H1 (cell line): ENCODE data around the gene MRFAP1L1. TPM values are rescaled to one million over a fixed set of nuclear protein-coding genes. Genes with fewer than 3 reads are reported as not detected.
"Not testable (repeated sequence)": the region's sequence is repeated elsewhere in the genome, so short reads cannot be mapped to it uniquely, and the experiment has no call there.

Experiments used
- CTCF ChIA-PET: fragments of 300-600 bp; sonication (Branson Sonifier 250); formaldehyde crosslinking; loops from one replicate; lab custom pipeline; 2021; ENCODE audit not compliant: partially characterized antibody; lab: Charles Lee
- POLR2A ChIA-PET: fragments of 300-600 bp; sonication (Branson Sonifier 250); formaldehyde crosslinking; loops from one replicate; lab custom pipeline; 2021; ENCODE audit warnings: inconsistent platforms; ENCODE audit not compliant: partially characterized antibody; lab: Charles Lee
- DNase-seq, 2 experiments: peaks; one replicate each; pipeline versions ENCODE4 v3.0.0 to v3.0.0-alpha.2; 2010 to 2022; ENCODE audit warnings: low spot score in 2 of 2, low read depth in 1 of 2, mixed read lengths in 1 of 2
- FAIRE-seq: peaks from 2 replicates; lab custom pipeline; 2011; peaks lifted over from hg19 to GRCh38; lab: Jason Lieb, UNC
- H2AFZ ChIP-seq: 2 replicates; pipeline ENCODE4 v1.8.1; 2012; ENCODE audit warnings: low read length, inconsistent platforms
- H2AK5ac ChIP-seq: 2 replicates; pipeline ENCODE4 v1.6.1; 2013; ENCODE audit warnings: low read depth, low read length
- H2BK120ac ChIP-seq: replicated peaks from 2 replicates; pipeline ENCODE3; 2013; ENCODE audit warnings: low read depth, low read length, inconsistent platforms
- H2BK12ac ChIP-seq: 2 replicates; pipeline ENCODE4 v1.6.1; 2013; ENCODE audit warnings: low read depth, low read length
- H2BK15ac ChIP-seq: 2 replicates; pipeline ENCODE4 v1.6.1; 2013; ENCODE audit warnings: low read length
- H2BK20ac ChIP-seq: 2 replicates; pipeline ENCODE4 v1.6.1; 2013; ENCODE audit warnings: low read length
- H2BK5ac ChIP-seq: 2 replicates; pipeline ENCODE4 v1.6.1; 2013; ENCODE audit warnings: low read depth, low read length
- H3K14ac ChIP-seq: 2 replicates; pipeline ENCODE4 v1.6.1; 2013; ENCODE audit warnings: inconsistent platforms; ENCODE audit not compliant: insufficient read length
- H3K18ac ChIP-seq: 2 replicates; pipeline ENCODE4 v1.6.1; 2013; ENCODE audit warnings: low read length; ENCODE audit errors: extremely low read depth
- H3K23ac ChIP-seq: 2 replicates; pipeline ENCODE4 v1.6.1; 2013; ENCODE audit warnings: inconsistent platforms; ENCODE audit not compliant: insufficient read length
- H3K23me2 ChIP-seq: 2 replicates; pipeline ENCODE4 v1.6.1; 2013; ENCODE audit warnings: low read depth, low read length
- H3K27ac ChIP-seq: 2 replicates; pipeline ENCODE4 v1.6.1; 2011; ENCODE audit warnings: low read depth, low read length, inconsistent platforms
- H3K27me3 ChIP-seq, 4 experiments: replicated peaks in 1 of 4; 1 replicate in 1 of 4; 2 replicates in 3 of 4; pipeline versions ENCODE4 v1.6.1 to v1.8.1; 2011 to 2013; ENCODE audit warnings: low read length in 3 of 4, mild to moderate bottlenecking in 3 of 4, inconsistent platforms in 2 of 4, mixed read lengths in 2 of 4, moderate library complexity in 1 of 4; ENCODE audit not compliant: control insufficient read depth in 3 of 4, insufficient read depth in 3 of 4; ENCODE audit errors: extremely low read depth in 1 of 4
- H3K36me3 ChIP-seq, 4 experiments: 2 replicates each; pipeline versions ENCODE4 v1.6.1 to v1.8.1; 2011 to 2013; ENCODE audit warnings: mild to moderate bottlenecking in 4 of 4, low read length in 3 of 4, moderate library complexity in 2 of 4, control low read depth in 1 of 4, inconsistent platforms in 1 of 4; ENCODE audit not compliant: insufficient read depth in 4 of 4, control insufficient read depth in 2 of 4
- H3K4ac ChIP-seq: replicated peaks from 2 replicates; pipeline ENCODE3; 2013; ENCODE audit warnings: low read length, low read depth, mixed read lengths, inconsistent platforms; ENCODE audit not compliant: insufficient read length
- H3K4me1 ChIP-seq, 4 experiments: replicated peaks in 1 of 4; 1 replicate in 1 of 4; 2 replicates in 3 of 4; pipeline versions ENCODE4 v1.6.1 to v1.8.1; 2011 to 2013; ENCODE audit warnings: low read length in 3 of 4, inconsistent platforms in 2 of 4, mixed read lengths in 1 of 4; ENCODE audit not compliant: insufficient read depth in 4 of 4, control insufficient read depth in 3 of 4
- H3K4me2 ChIP-seq, 2 experiments: 2 replicates each; pipeline versions ENCODE4 v1.6.1 to v1.8.1; 2011 to 2013; ENCODE audit warnings: low read depth in 2 of 2, low read length in 2 of 2, control low read depth in 1 of 2, inconsistent platforms in 1 of 2, mild to moderate bottlenecking in 1 of 2; ENCODE audit not compliant: insufficient read depth in 1 of 2
- H3K4me3 ChIP-seq, 4 experiments: fragments of 200-600, 300-600 bp in 1 of 4; sonication (generic), shearing (Covaris generic), sonication (Bioruptor Twin) in 1 of 4; 2 replicates each; pipeline versions ENCODE4 v1.5.1 to v1.8.1; 2011 to 2016; ENCODE audit warnings: low read length in 4 of 4, low read depth in 3 of 4, control low read depth in 2 of 4, inconsistent platforms in 2 of 4, mild to moderate bottlenecking in 2 of 4, mixed read lengths in 1 of 4, moderate library complexity in 1 of 4; ENCODE audit not compliant: insufficient read depth in 2 of 4; ENCODE audit errors: extremely low read depth in 1 of 4
- H3K56ac ChIP-seq: replicated peaks from 2 replicates; pipeline ENCODE3; 2013; ENCODE audit warnings: low read depth, mild to moderate bottlenecking, mixed read lengths, low read length, inconsistent platforms; ENCODE audit not compliant: insufficient read length
- H3K79me1 ChIP-seq: 2 replicates; pipeline ENCODE4 v1.6.1; 2013; ENCODE audit warnings: low read depth, low read length, control low read depth
- H3K79me2 ChIP-seq, 2 experiments: 2 replicates each; pipeline versions ENCODE4 v1.6.1 to v1.8.1; 2012 to 2013; ENCODE audit warnings: low read length in 2 of 2, mild to moderate bottlenecking in 2 of 2, inconsistent platforms in 1 of 2; ENCODE audit not compliant: insufficient read depth in 2 of 2, control insufficient read depth in 1 of 2
- H3K9ac ChIP-seq, 4 experiments: replicated peaks in 1 of 4; 1 replicate in 1 of 4; 2 replicates in 3 of 4; pipeline versions ENCODE4 v1.6.1 to v1.8.1; 2011 to 2013; ENCODE audit warnings: low read depth in 3 of 4, low read length in 3 of 4, control low read depth in 2 of 4, mild to moderate bottlenecking in 2 of 4, moderate library complexity in 2 of 4, inconsistent platforms in 1 of 4; ENCODE audit errors: extremely low read depth in 1 of 4
- H3K9me3 ChIP-seq, 2 experiments: 2 replicates each; pipeline versions ENCODE4 v1.6.1 to v1.8.1; 2012 to 2013; ENCODE audit warnings: mild to moderate bottlenecking in 2 of 2, moderate library complexity in 2 of 2, control low read depth in 1 of 2, inconsistent platforms in 1 of 2, low read depth in 1 of 2, low read length in 1 of 2, mixed read lengths in 1 of 2; ENCODE audit not compliant: insufficient read depth in 2 of 2
- H4K20me1 ChIP-seq, 2 experiments: replicated peaks in 1 of 2; 2 replicates each; pipeline versions ENCODE3 to v1.8.1; 2011 to 2013; ENCODE audit warnings: inconsistent platforms in 2 of 2, low read length in 2 of 2, mild to moderate bottlenecking in 1 of 2; ENCODE audit not compliant: insufficient read depth in 2 of 2, control insufficient read depth in 1 of 2
- H4K5ac ChIP-seq: 2 replicates; pipeline ENCODE4 v1.6.1; 2013; ENCODE audit warnings: low read length, low read depth, mixed read lengths, inconsistent platforms; ENCODE audit not compliant: insufficient read length
- H4K8ac ChIP-seq: 2 replicates; pipeline ENCODE4 v1.8.0; 2013; ENCODE audit warnings: mild to moderate bottlenecking, moderate library complexity, low read length, inconsistent platforms; ENCODE audit not compliant: insufficient read depth; ENCODE audit errors: extremely low read depth
- H4K91ac ChIP-seq: replicated peaks from 2 replicates; pipeline ENCODE3; 2013; ENCODE audit warnings: low read length, mixed read lengths, inconsistent platforms; ENCODE audit not compliant: insufficient read length
- WGBS, 2 experiments: shearing (Covaris generic) in 1 of 2; methylation state at CpG; one replicate each; pipeline versions ENCODE4 v1.1.6 to v1.1.7; 2013 to 2015; ENCODE audit warnings: low lambda C conversion rate in 2 of 2, mixed read lengths in 2 of 2, inconsistent platforms in 1 of 2, low coverage in 1 of 2, missing lambda C conversion rate in 1 of 2; ENCODE audit not compliant: insufficient replicate concordance in 2 of 2, insufficient coverage in 1 of 2, insufficient read length in 1 of 2; ENCODE audit errors: extremely low coverage in 1 of 2, missing lambda C conversion rate in 1 of 2; 5-methylcytosine and 5-hydroxymethylcytosine counted together
- polyA plus RNA-seq, 7 experiments: library from polyadenylated mRNA; depleted of rRNA in 3 of 7; stranded (reverse) in 5 of 7; unstranded in 2 of 7; fragments of >200 nt in 5 of 7; fragments of 200-250 nt in 2 of 7; gene quantifications; 1 replicate in 5 of 7; 2 replicates in 1 of 7; 4 replicates in 1 of 7; pipeline versions ENCODE4 v1.2.1 to v1.2.3, GENCODE V29; 2011 to 2013; ENCODE audit warnings: missing spikeins in 2 of 7, mixed read lengths in 2 of 7
- total RNA-seq: library from RNA; stranded (reverse); fragmentation: NEBNext Ultra II Directional; extraction: Animal tissue kit (Norgen Biotek cat#: 25700); gene quantifications from 2 replicates; pipeline ENCODE4 v1.2.1, GENCODE V29; 2021

The MRFAP1L1 gene
- total and polyA plus RNA-seq, 2 of the 8 experiments (the other 6 are each of a cell fraction or from before 2014, with no cell fraction given): 26.8 to 54.3 TPM

DNA sequence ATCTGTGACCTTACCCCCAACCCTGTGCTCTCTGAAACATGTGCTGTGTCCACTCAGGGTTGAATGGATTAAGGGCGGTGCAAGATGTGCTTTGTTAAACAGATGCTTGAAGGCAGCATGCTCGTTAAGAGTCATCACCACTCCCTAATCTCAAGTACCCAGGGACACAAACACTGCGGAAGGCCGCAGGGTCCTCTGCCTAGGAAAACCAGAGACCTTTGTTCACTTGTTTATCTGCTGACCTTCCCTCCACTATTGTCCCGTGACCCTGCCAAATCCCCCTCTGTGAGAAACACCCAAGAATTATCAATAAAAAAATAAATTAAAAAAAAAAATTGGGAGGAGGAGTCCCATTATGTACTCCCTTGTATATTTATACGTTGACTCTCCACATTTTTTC, 46.7 kb upstream of the MRFAP1L1 start:
- H3K79me2 ChIP-seq, H3K4me1 ChIP-seq, H4K8ac ChIP-seq, H3K27me3 ChIP-seq, H2BK120ac ChIP-seq, H3K18ac ChIP-seq, H3K4me2 ChIP-seq, H4K91ac ChIP-seq, H4K5ac ChIP-seq, H3K14ac ChIP-seq, H2AFZ ChIP-seq, H3K23me2 ChIP-seq, H2BK5ac ChIP-seq, H3K56ac ChIP-seq, H3K79me1 ChIP-seq, H4K20me1 ChIP-seq, H3K9ac ChIP-seq, H2AK5ac ChIP-seq, H3K4ac ChIP-seq, FAIRE-seq, H2BK20ac ChIP-seq, H3K36me3 ChIP-seq, H2BK15ac ChIP-seq, H3K9me3 ChIP-seq, H3K4me3 ChIP-seq, H3K27ac ChIP-seq, POLR2A ChIA-PET, DNase-seq, H2BK12ac ChIP-seq, H3K23ac ChIP-seq: not testable (repeated sequence)
- 93% methylated on average over 2 of the region's 6 CpGs; no CpG with 5 or more reads in 1 of the 2 experiments for WGBS, 2 experiments
- CTCF ChIA-PET: interaction anchor here (1.0 kb wide), 1 partner anchor 12 kb away, joined by 3 read pairs; no protein-coding TSS in a partner anchor
